ENCODE measurements around the gene CCDC116.
"Not testable (repeated sequence)": the region's sequence is repeated elsewhere in the genome, so short reads cannot be mapped to it uniquely, and the experiment has no call there.

The CCDC116 gene

GRCh38 chr22:21609556-21610157 lies 22.9 kb upstream of the CCDC116 start:
- not testable (repeated sequence) for DNase-seq

GRCh38 chr22:21611210-21611977 lies 21.2 kb upstream of the CCDC116 start:
- DNase-seq: no peak

GRCh38 chr22:21612858-21613257 lies 19.7 kb upstream of the CCDC116 start:
- no peak for DNase-seq

DNA sequence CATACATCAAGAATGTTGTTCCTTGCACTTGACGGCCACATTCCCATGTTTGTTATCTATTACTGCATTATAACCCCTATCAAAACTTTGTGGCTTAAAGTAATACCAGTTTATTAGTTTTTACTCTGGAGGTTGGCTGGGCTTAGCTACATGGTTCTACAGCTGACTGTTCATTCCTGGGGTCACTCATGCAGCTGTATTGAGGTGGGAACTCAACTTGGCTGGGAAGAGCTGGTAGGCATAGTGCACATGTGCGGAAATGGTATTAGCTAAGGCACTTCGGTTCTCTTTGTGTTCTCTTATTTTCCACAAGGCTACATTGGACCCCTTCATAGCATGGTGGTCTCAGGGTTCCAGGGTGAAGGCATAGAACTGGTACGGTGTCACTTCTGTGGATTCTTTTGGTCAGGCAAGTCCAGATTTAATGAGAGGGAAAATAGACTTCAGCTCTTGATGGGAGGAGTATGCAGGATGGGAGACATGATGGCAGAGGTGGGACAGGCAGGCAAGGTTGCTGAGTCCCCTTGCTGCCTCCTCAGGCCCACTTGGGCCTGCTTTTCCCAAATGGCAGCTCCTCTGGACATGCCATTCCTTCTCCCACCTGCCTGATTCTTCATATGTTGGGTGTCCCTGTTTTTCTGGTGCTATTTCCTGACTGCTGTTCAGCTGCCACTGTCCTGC lies 18.9 kb upstream of the CCDC116 start:
- DNase-seq: no peak

GRCh38 chr22:21615731-21616130 lies 16.8 kb upstream of the CCDC116 start:
- no peak for DNase-seq

- not testable (repeated sequence) for DNase-seq
These were observed 15.2 kb upstream of the CCDC116 start for GRCh38 chr22:21617337-21617736.

- no peak for DNase-seq
These were observed 11.5 kb upstream of the CCDC116 start for GRCh38 chr22:21621025-21621424.

GRCh38 chr22:21622011-21622918 lies 10.3 kb upstream of the CCDC116 start:
- DNase-seq: peak; percentile 8 to 9

DNA sequence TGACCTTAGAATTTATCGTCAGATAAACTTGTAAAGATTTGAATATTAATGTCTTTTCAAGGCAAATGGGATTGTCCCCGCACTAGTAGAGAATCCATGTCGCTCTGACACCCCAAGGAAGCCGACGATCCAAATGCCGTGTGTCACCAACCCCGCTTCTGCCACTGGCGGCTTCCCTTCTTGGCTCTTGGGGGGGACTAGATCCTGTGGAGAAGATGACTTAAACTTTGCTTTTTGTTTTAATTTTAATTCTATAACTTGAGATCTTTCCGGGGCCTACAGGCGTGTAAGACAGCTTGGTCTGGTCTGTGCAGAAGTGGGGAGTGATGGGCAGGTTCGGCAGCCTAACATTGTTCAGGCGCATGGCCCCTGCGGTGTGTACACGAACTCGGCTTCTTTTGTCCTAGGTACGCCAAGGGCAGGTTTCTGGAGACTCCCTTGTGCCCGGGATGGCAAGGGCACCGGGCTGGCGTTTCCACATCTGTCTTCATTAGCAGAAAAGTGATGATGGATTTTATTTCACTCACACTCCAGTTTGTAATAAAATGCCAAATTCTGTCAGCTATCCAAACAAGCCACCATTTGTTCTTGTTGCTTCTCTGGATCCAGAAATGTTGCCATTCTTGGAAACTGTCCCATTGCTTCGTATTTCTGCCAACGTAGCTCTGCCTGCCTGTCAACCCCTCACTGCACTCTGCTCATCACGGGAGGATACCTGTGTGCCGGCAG lies 9.5 kb upstream of the CCDC116 start:
- no peak for DNase-seq

DNA sequence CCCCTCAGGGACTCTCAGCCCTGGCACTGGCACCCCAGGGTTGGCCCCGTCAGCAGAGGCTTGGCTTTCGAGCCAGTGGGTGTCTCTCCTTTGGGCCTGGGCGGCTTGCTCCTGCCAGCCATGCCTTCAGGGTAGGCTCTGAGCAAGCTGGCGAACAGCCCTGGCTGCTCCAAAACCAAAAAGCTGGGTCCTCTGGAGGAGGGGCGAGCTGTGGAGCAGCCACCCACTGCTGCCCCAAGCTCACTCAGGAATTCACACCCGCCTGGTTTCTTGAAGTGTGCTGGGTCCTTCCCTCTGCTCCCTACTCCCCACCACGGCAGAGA lies 9.0 kb upstream of the CCDC116 start:
- DNase-seq: no peak

- peak; percentile 27 to 33 for DNase-seq
These were observed 8.3 kb upstream of the CCDC116 start for GRCh38 chr22:21624120-21624879.

DNA sequence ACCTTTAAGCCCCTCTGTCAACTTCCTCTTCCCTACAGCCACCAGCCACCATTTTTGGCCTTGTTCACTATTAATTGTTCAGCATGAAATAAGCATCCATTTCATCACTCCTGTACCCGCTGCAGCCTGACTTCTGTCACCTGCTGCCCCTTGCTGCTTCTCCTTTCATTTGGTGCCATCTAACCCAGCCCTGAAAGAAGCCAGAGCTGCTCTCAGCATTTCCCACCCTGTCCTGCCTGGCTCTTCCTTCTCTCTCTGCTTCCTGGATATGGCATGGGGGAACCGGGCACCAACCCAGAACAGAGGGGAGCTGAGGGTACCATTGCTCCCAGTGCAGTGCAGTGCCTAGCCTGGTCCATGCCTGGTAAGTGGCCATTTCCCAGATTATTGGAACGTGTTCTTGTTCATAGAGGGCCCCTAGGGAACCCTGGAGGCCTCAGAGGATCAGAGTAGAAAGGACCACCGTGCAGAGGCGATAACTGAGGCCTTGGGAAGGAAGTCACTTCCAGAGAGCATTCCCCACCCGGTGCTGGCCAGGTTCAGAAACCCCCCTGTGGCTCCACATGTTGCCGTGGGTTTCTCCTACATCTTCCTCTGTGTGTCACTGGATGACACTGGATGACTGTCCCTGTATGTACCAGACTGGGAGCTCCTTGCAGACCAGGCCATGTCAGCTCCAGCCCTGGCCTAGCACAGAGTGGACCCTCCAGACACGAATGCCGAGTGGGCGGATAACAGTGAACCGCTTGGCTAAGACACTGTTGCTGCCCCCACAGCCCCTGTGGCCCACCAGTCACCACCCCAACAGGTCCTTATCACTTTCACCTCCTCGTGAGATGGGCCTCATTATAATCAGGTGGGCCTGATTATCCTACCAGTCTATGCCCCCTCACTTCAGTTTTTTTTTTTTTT lies 7.4 kb upstream of the CCDC116 start:
- DNase-seq: peak; percentile 16 to 18

DNA sequence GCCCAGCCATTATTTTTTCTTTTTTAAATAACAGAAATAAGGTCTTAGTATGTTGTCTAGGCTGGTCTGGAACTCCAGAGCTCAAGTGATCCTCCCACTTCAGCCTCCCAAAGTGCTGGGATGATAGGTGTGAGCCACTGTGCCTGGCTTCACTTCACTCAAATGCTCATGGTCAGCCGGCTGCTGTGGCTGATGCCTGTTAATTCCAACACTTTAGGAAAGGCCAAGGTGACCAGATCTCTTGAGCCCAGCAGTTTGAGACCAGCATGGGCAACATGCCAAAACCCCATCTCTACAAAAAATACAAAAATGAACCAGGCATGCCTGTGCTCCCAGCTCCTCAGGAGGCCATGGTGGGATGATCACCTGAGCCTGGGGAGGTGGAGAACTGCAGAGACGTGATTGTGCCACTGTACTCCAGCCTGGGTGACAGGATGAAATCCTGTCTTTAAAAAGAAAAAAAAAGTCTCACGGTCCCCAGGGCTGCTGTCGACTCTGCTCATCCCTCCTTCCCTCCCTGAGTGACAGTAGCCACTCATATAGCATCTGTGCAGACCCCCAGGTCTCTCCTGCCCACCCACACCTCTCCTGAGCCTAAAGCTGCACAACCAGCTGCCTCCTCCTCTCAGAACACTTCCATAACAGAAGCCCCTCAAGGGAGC lies 6.4 kb upstream of the CCDC116 start:
- DNase-seq: no peak

DNA sequence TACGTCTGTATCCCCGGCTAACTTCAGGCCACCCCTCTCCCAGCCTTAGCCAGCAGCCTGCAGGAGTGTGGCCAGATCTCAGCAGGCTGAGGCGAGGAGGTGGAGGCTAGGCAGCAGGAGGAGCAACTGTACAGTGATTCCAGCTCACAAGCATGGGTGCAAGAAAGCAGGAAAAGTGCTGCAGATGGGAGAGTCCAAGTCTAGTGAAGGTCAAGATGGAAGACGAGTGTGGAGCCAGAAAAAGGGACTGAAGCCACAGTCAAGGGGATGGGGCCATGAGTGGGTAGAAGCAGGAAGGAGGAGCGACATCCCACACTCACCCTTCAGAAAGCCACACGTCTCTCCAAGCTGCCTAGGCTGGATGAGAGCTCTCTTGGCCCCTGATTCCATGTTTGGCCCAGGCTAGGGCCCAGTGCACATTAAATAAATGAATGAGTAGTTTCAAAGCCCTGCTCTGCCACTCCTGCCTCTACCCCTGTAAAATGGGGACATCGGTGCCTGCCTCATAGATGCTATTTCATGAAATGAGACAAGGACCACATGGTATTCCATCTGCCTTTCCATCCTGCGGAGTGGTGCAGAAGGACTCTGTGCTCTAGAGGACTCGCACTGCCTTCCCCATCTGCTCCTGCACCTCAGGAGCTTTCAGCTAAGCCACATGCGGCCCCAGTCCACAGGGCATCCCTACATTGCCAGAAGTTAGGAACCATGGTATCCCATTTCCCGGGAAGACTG lies 5.7 kb upstream of the CCDC116 start:
- no peak for DNase-seq

- DNase-seq: no peak
These were observed 3.9 kb upstream of the CCDC116 start for GRCh38 chr22:21628386-21629254.

DNA sequence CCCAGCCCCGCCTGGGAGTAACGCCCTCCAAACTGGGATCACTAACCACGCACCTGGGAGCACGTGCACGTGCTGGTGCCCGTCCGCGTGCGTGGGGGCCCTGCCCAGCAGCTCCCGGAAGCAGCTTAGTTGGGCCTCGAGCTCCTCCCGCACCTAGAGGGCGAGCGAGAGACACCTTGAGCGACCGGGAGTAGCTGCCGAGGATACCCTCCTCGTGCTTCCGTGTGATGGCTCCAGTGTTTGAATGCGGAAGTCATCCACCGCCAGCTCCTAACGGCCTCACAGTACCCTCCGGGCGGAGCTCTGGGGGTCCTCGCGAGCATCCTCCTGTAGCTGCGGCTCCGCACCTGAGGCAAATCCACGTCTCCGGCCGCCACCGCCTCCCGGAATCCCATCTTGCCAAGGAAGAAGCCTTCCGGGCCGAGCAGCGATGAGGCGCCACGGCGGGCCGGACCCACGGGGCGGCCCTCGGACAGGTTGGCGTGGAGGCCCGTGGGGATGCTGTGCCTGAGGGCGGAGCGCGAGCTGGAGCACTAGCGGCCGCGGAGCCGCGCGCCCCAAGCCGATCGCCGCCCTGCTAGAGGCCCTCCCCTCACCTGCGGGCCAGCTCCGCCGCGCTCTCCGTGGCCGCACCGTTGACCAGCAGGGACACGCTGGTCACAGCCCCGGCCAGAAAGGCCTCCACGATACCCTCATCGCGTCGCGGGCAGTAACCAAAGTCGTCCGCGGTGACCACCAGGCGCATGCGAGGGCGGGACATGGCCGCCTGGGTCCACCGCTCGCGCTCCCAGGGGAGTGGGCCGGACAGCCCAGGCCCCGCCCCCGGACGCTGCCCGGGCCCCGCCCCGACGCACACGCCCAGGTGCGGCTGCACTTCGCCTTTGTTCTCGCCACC lies 3.1 kb upstream of the CCDC116 start, which contains the start of gene YDJC:
TSS of gene YDJC (minus strand) at position 768 of the 895 bp plus-strand sequence. CDS start at position 760, 8 bp downstream.
- peak; percentile 87 to 91 for DNase-seq

- DNase-seq: no peak
These were observed 1.5 kb upstream of the CCDC116 start for GRCh38 chr22:21631025-21631424.

Data from AML-193 (cell line).